ENCODE measurements around the gene TREX2. TPM values are rescaled to one million over a fixed set of nuclear protein-coding genes. Genes with fewer than 3 reads are reported as not detected.

Gene TREX2
- total and polyA plus RNA-seq, 2 donors = 0.38 to 1.2 TPM

- Histone ChIP-seq H3K27ac (ENCODE audit: low read depth in 1 of 2, low read length in 1 of 2) (no peak overlapping the region), H3K4me3 (ENCODE audit: low read length in 2 of 2) (no peak overlapping the region), H3K27me3 (ENCODE audit: control insufficient read depth in 2 of 2, insufficient read depth in 1 of 2, low read length in 1 of 2) (no peaks in the 10 kb centered on the region), H3K36me3 (ENCODE audit: control insufficient read depth in 2 of 2, insufficient read depth in 2 of 2, low read length in 1 of 2) (no peaks in the 10 kb centered on the region), H3K4me1 (ENCODE audit: control insufficient read depth in 2 of 2, insufficient read depth in 2 of 2, low read length in 2 of 2) (no peaks in the 10 kb centered on the region), H3K9me3 (ENCODE audit: control insufficient read depth in 2 of 2, insufficient read depth in 1 of 2, low read length in 1 of 2) (peaks cover 0 to 11% of the 10 kb centered on the region in 2 donors)
- DNase-seq (ENCODE audit: low read depth in 6 of 9, low spot score in 9 of 9) = no peak
- WGBS = 91% methylated on average over 8 of the region's 8 CpGs
These were observed 11.1 kb downstream of the TREX2 start for GRCh38 chrX:153434801-153435200.

- no peaks in the 10 kb centered on the region for H3K36me3 ChIP-seq (ENCODE audit: control insufficient read depth in 2 of 2, insufficient read depth in 2 of 2, low read length in 1 of 2)
- H3K4me1 ChIP-seq (ENCODE audit: control insufficient read depth in 2 of 2, insufficient read depth in 2 of 2, low read length in 2 of 2) = no peaks in the 10 kb centered on the region
- H3K27me3 ChIP-seq (ENCODE audit: control insufficient read depth in 2 of 2, insufficient read depth in 1 of 2, low read length in 1 of 2) = no peaks in the 10 kb centered on the region
- no peak overlapping the region for H3K27ac ChIP-seq (ENCODE audit: low read depth in 1 of 2, low read length in 1 of 2)
- WGBS = 95% methylated on average over 17 of the region's 17 CpGs
- H3K9me3 ChIP-seq (ENCODE audit: control insufficient read depth in 2 of 2, insufficient read depth in 1 of 2, low read length in 1 of 2) = peaks cover 0 to 11% of the 10 kb centered on the region in 2 donors
- DNase-seq (ENCODE audit: low read depth in 6 of 9, low spot score in 9 of 9) = no peak
- H3K4me3 ChIP-seq (ENCODE audit: low read length in 2 of 2) = no peak overlapping the region
These were observed 12.0 kb downstream of the TREX2 start for GRCh38 chrX:153433781-153434285.

GRCh38 chrX:153433161-153433680 is 12.6 kb downstream of the TREX2 start:
- no peak overlapping the region for H3K27ac ChIP-seq (ENCODE audit: low read depth in 1 of 2, low read length in 1 of 2)
- H3K4me1 ChIP-seq (ENCODE audit: control insufficient read depth in 2 of 2, insufficient read depth in 2 of 2, low read length in 2 of 2) = no peaks in the 10 kb centered on the region
- no peaks in the 10 kb centered on the region for H3K27me3 ChIP-seq (ENCODE audit: control insufficient read depth in 2 of 2, insufficient read depth in 1 of 2, low read length in 1 of 2)
- H3K9me3 ChIP-seq (ENCODE audit: control insufficient read depth in 2 of 2, insufficient read depth in 1 of 2, low read length in 1 of 2) = peaks cover 0 to 11% of the 10 kb centered on the region in 2 donors
- 91% methylated on average over 12 of the region's 12 CpGs for WGBS
- no peak for DNase-seq (ENCODE audit: low read depth in 6 of 9, low spot score in 9 of 9)
- H3K36me3 ChIP-seq (ENCODE audit: control insufficient read depth in 2 of 2, insufficient read depth in 2 of 2, low read length in 1 of 2) = no peaks in the 10 kb centered on the region
- H3K4me3 ChIP-seq (ENCODE audit: low read length in 2 of 2) = no peak overlapping the region

DNA sequence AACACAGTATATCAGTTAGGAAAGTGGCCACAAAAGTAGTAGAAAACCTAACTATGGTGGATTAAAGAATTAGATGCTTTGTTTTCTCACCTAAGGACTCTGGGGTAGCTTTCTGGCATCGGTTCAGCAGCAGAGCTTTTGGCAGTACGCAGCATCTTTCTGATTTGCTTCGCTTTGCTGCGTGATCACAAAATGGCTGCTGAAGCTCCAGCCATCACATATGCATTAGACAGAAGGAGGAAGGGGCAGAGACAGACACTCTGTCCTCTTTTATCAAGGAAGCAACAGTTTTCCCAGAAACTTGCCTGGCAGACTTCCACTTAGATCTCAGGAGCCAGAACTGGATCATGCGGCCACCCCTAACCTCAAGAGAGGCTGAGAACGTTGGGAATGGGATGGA is 15.1 kb downstream of the TREX2 start:
- Histone ChIP-seq H3K4me3 (ENCODE audit: low read length in 2 of 2) (no peak overlapping the region), H3K36me3 (ENCODE audit: control insufficient read depth in 2 of 2, insufficient read depth in 2 of 2, low read length in 1 of 2) (no peaks in the 10 kb centered on the region), H3K9me3 (ENCODE audit: control insufficient read depth in 2 of 2, insufficient read depth in 1 of 2, low read length in 1 of 2) (peaks cover 0 to 11% of the 10 kb centered on the region in 2 donors), H3K27ac (ENCODE audit: low read depth in 1 of 2, low read length in 1 of 2) (no peak overlapping the region), H3K4me1 (ENCODE audit: control insufficient read depth in 2 of 2, insufficient read depth in 2 of 2, low read length in 2 of 2) (no peaks in the 10 kb centered on the region), H3K27me3 (ENCODE audit: control insufficient read depth in 2 of 2, insufficient read depth in 1 of 2, low read length in 1 of 2) (no peaks in the 10 kb centered on the region)
- DNase-seq (ENCODE audit: low read depth in 6 of 9, low spot score in 9 of 9) = no peak
- WGBS = 93% methylated on average over 6 of the region's 6 CpGs

DNA sequence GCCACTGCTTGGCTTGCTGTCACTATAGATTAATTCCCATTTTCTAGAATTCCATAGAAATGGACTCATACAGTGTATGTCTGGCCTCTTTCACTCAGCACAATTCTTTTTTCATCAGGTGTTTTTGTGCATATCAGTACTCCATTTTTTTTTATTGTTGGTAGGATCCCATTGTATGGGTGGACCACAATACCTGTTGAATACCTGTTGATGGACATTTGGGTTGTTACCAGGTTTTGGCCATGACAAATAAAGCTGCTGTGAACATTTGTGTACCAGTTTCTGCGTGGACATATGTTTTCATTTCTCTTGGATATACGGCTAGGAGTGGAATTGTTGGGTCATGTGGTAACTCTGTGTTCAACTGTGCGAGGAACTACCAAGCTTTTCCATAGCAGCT is 19.7 kb downstream of the TREX2 start:
- Histone ChIP-seq H3K9me3 (ENCODE audit: control insufficient read depth in 2 of 2, insufficient read depth in 1 of 2, low read length in 1 of 2) (peaks cover 0 to 8% of the 10 kb centered on the region in 2 donors), H3K27me3 (ENCODE audit: control insufficient read depth in 2 of 2, insufficient read depth in 1 of 2, low read length in 1 of 2) (no peaks in the 10 kb centered on the region), H3K4me1 (ENCODE audit: control insufficient read depth in 2 of 2, insufficient read depth in 2 of 2, low read length in 2 of 2) (no peaks in the 10 kb centered on the region), H3K36me3 (ENCODE audit: control insufficient read depth in 2 of 2, insufficient read depth in 2 of 2, low read length in 1 of 2) (no peaks in the 10 kb centered on the region), H3K27ac (ENCODE audit: low read depth in 1 of 2, low read length in 1 of 2) (no peak overlapping the region), H3K4me3 (ENCODE audit: low read length in 2 of 2) (no peak overlapping the region)
- 96% methylated on average over 3 of the region's 3 CpGs for WGBS
- no peak for DNase-seq (ENCODE audit: low read depth in 6 of 9, low spot score in 9 of 9)

DNA sequence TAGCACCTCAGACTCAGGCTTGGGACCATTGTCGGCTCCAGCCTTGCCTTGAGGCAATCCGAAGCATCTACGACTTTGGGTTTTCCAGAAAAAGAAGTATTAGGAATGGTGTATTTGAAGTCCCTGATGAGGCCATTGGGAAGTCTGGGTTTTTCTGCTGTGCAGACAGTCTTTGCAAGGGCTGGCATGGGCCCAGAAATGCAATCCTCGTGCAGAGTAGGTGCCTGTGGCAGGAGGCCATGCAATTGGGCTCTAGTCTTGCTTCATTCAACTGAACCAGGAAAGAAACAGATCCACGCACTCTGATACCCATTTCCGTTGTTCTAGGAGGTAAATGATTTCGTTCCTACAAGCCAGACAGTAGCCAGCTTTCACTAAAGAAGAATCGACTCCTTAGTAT is 22.2 kb downstream of the TREX2 start:
- no peaks in the 10 kb centered on the region for H3K4me1 ChIP-seq (ENCODE audit: control insufficient read depth in 2 of 2, insufficient read depth in 2 of 2, low read length in 2 of 2)
- WGBS = 94% methylated on average over 8 of the region's 8 CpGs
- H3K27me3 ChIP-seq (ENCODE audit: control insufficient read depth in 2 of 2, insufficient read depth in 1 of 2, low read length in 1 of 2) = no peaks in the 10 kb centered on the region
- H3K9me3 ChIP-seq (ENCODE audit: control insufficient read depth in 2 of 2, insufficient read depth in 1 of 2, low read length in 1 of 2) = no peaks in the 10 kb centered on the region
- DNase-seq (ENCODE audit: low read depth in 6 of 9, low spot score in 9 of 9) = no peak
- H3K27ac ChIP-seq (ENCODE audit: low read depth in 1 of 2, low read length in 1 of 2) = no peak overlapping the region
- peaks cover 0 to 3% of the 10 kb centered on the region in 2 donors for H3K36me3 ChIP-seq (ENCODE audit: control insufficient read depth in 2 of 2, insufficient read depth in 2 of 2, low read length in 1 of 2)
- no peak overlapping the region for H3K4me3 ChIP-seq (ENCODE audit: low read length in 2 of 2)

DNA sequence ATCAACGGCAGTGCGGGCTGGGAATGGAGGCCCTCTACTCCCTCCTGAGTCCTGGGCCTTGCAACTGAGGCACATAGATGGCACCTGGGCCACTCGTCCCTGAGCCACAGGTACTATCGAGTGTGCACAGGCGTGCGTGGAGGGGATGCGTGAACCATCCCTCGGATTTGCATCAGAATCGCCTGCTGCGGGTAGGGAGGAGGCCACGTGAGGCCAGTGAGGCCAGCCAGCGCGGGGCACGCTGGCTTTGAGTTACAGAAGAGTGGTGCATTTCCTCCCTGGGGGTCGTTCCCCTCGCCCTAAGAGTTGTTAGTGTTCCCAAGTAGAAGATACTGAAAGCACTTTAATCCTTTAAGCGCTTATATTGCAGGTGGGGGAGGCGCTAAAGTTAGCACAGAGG is 24.0 kb downstream of the TREX2 start:
- no peak for DNase-seq (ENCODE audit: low read depth in 6 of 9, low spot score in 9 of 9)
- no peaks in the 10 kb centered on the region for H3K4me1 ChIP-seq (ENCODE audit: control insufficient read depth in 2 of 2, insufficient read depth in 2 of 2, low read length in 2 of 2)
- H3K36me3 ChIP-seq (ENCODE audit: control insufficient read depth in 2 of 2, insufficient read depth in 2 of 2, low read length in 1 of 2) = peaks cover 0 to 3% of the 10 kb centered on the region in 2 donors
- H3K27ac ChIP-seq (ENCODE audit: low read depth in 1 of 2, low read length in 1 of 2) = no peak overlapping the region
- H3K27me3 ChIP-seq (ENCODE audit: control insufficient read depth in 2 of 2, insufficient read depth in 1 of 2, low read length in 1 of 2) = no peaks in the 10 kb centered on the region
- WGBS = 99% methylated on average over 18 of the region's 18 CpGs
- no peak overlapping the region for H3K4me3 ChIP-seq (ENCODE audit: low read length in 2 of 2)
- H3K9me3 ChIP-seq (ENCODE audit: control insufficient read depth in 2 of 2, insufficient read depth in 1 of 2, low read length in 1 of 2) = no peaks in the 10 kb centered on the region

- peaks cover 0 to 3% of the 10 kb centered on the region in 2 donors for H3K36me3 ChIP-seq (ENCODE audit: control insufficient read depth in 2 of 2, insufficient read depth in 2 of 2, low read length in 1 of 2)
- DNase-seq (ENCODE audit: low read depth in 6 of 9, low spot score in 9 of 9) = no peak
- H3K9me3 ChIP-seq (ENCODE audit: control insufficient read depth in 2 of 2, insufficient read depth in 1 of 2, low read length in 1 of 2) = no peaks in the 10 kb centered on the region
- H3K27me3 ChIP-seq (ENCODE audit: control insufficient read depth in 2 of 2, insufficient read depth in 1 of 2, low read length in 1 of 2) = no peaks in the 10 kb centered on the region
- WGBS = 98% methylated on average over 90 of the region's 91 CpGs
- H3K4me1 ChIP-seq (ENCODE audit: control insufficient read depth in 2 of 2, insufficient read depth in 2 of 2, low read length in 2 of 2) = no peaks in the 10 kb centered on the region
- no peak overlapping the region for H3K27ac ChIP-seq (ENCODE audit: low read depth in 1 of 2, low read length in 1 of 2)
- no peak overlapping the region for H3K4me3 ChIP-seq (ENCODE audit: low read length in 2 of 2)
These were observed 24.8 kb downstream of the TREX2 start for GRCh38 chrX:153420851-153421599.

DNA sequence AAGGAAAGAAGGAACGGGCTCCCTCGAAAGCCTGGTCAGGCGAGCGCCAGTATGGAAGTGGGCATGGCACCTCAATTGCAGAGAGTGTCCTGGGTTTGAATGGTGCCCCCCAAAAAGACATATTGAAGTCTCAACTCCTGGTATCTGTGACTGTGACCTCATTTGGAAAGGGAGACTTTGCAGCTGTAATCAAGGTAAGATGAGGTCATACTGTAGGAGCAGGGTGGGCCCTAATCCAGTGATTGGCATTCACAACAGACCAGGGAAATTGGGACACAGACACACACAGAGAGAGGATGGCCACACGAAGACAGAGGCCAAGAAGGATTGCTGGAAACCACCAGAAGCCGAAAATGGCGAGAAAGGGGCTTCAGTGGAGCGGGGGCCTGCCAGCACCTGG is 28.2 kb downstream of the TREX2 start:
- Histone ChIP-seq H3K36me3 (ENCODE audit: control insufficient read depth in 2 of 2, insufficient read depth in 2 of 2, low read length in 1 of 2) (peaks cover 0 to 3% of the 10 kb centered on the region in 2 donors), H3K9me3 (ENCODE audit: control insufficient read depth in 2 of 2, insufficient read depth in 1 of 2, low read length in 1 of 2) (no peaks in the 10 kb centered on the region), H3K27ac (ENCODE audit: low read depth in 1 of 2, low read length in 1 of 2) (no peak overlapping the region), H3K4me1 (ENCODE audit: control insufficient read depth in 2 of 2, insufficient read depth in 2 of 2, low read length in 2 of 2) (no peaks in the 10 kb centered on the region), H3K27me3 (ENCODE audit: control insufficient read depth in 2 of 2, insufficient read depth in 1 of 2, low read length in 1 of 2) (peaks cover 0 to 5% of the 10 kb centered on the region in 2 donors), H3K4me3 (ENCODE audit: low read length in 2 of 2) (no peak overlapping the region)
- WGBS = 98% methylated on average over 8 of the region's 8 CpGs
- DNase-seq (ENCODE audit: low read depth in 6 of 9, low spot score in 9 of 9) = no peak

All from thymus (tissue), 11 donors.